Renal cortical epithelial cell (primary cell): ENCODE measurements around the gene SMNDC1. TPM values are rescaled to one million over a fixed set of nuclear protein-coding genes. Genes with fewer than 3 reads are reported as not detected.
"Not testable (repeated sequence)": the region's sequence is repeated elsewhere in the genome, so short reads cannot be mapped to it uniquely, and the experiment has no call there.

Experiments
- DNase-seq: peaks from one replicate; pipeline ENCODE4 v3.0.0-alpha.2; 2011; ENCODE audit warnings: low read depth
- total RNA-seq: library from RNA; depleted of rRNA; stranded (reverse); fragments of >200 nt; gene quantifications from 2 replicates; pipeline ENCODE4 v1.2.3, GENCODE V29; 2014

Gene SMNDC1
- total RNA-seq, result 9.7 and 19.8 TPM in 2 replicates

- DNase-seq, result peak; percentile 96
Observed at GRCh38 chr10:110304780-110305421, at the start of gene SMNDC1. Gene SMNDC1, minus strand, starts transcription at chr10:110304920. Its CDS starts 1,333 bp downstream, at chr10:110303587.

DNA sequence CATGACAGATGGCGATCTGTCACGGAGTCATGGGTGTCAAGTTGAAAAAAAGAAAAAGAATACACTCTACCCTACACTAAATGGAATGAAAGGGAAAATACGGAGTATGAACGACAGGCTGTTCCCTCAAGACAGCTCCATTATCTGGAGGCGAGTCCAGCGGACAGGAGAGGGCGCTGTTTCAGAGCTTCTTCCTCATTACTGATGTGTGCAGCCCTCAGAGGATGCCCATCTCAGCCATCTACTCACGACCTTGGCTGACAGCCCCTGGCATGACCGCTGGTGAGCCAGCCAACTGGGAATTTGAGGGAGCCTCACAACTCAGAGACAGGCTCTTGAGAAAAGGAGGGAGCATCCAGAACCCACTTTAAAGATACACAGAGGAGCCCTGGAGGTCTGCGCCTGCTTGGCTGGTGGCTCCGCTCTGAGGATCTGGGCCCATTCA lies 49.6 kb upstream of the SMNDC1 start:
- peak; percentile 81 for DNase-seq

- DNase-seq, result peak; percentile 82
Observed at GRCh38 chr10:110353244-110354119, 48.8 kb upstream of the SMNDC1 start.

- no peak for DNase-seq
Observed at GRCh38 chr10:110352930-110353243, 48.2 kb upstream of the SMNDC1 start.

DNA sequence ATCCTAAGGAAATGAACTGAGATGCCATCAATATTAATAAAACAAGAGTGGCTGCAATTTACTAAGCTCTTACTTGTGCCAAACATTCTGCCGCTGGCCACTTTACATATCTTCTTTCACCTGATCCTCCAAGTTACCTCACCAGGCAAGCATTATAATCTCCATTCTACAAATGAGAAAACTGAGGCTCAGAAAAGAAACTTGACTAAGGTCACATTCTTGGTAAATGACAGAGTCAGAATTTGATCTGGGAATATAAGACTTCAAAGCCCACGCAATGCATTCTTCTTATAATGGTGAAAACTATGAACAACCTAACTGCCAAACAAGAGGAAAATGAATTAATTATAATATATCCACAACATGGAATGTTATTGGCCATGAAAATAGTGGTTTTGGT lies 46.1 kb upstream of the SMNDC1 start:
- no peak for DNase-seq

- DNase-seq, result no peak
Observed at GRCh38 chr10:110349831-110350230, 45.1 kb upstream of the SMNDC1 start.

DNA sequence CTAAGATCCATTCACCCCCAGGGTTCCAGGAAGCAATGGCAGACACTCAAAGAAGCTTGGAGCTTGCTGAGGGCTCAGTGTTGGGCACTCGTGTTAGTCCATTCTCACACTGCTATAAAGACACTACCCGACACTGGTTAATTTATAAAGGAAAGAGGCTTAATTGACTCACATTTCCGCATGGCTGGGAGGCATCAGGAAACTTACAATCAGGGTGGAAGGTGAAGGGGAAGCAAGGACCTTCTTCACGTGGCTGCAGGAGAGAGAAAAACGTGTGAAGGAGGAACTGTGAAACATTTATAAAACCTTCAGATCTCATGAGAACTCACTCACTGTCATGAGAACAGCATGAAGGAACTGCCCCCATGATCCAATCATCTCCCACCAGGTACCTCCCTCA lies 44.7 kb upstream of the SMNDC1 start:
- peak; percentile 42 for DNase-seq

- DNase-seq, result no peak
Observed at GRCh38 chr10:110348336-110348735, 43.6 kb upstream of the SMNDC1 start.

- no peak for DNase-seq
Observed at GRCh38 chr10:110346914-110347313, 42.2 kb upstream of the SMNDC1 start.

DNA sequence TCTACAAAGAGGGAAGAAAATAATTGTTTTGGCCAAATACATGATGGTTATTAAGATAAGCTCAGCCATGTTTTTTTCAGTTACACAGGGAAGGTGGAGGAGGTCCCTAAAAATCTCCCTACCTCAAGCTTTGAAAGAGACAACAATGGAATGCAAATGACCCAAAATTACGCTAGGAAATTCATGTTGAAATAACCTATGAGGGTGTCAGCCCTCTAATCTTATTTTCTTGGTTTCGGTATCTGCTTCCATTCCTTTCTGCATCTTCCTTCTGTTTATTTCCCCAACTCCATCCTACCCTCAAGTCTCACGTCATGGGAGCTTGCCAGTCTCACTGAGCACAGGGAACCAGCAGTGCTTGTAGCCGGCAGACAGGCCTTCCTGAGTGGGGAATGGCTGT lies 40.6 kb upstream of the SMNDC1 start:
- no peak for DNase-seq

- DNase-seq, result no peak
Observed at GRCh38 chr10:110344622-110345021, 39.9 kb upstream of the SMNDC1 start.

- no peak for DNase-seq
Observed at GRCh38 chr10:110343947-110344346, 39.2 kb upstream of the SMNDC1 start.

- DNase-seq, result no peak
Observed at GRCh38 chr10:110340816-110341215, 36.1 kb upstream of the SMNDC1 start.

GRCh38 chr10:110340122-110340521 lies 35.4 kb upstream of the SMNDC1 start:
- no peak for DNase-seq

- no peak for DNase-seq
Observed at GRCh38 chr10:110337906-110338305, 33.2 kb upstream of the SMNDC1 start.

DNA sequence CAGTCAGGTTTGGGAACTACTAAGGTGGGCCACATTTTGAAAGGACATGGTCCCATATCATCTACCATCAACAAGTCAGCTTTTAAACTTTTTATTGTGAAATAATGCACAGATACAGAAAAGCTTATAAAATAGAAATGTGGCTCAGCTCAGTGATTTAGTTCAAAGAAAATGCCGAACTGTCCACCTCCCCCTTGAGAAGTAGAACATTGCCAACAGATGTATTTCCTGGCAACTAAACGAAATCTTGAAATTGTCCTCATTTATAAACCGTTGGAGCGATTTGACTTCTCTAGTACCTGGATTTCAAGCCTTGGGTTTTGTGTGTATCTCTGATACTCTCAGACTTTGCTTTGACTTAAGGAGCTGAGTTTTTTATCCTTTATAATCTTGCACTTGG lies 32.7 kb upstream of the SMNDC1 start:
- no peak for DNase-seq

DNA sequence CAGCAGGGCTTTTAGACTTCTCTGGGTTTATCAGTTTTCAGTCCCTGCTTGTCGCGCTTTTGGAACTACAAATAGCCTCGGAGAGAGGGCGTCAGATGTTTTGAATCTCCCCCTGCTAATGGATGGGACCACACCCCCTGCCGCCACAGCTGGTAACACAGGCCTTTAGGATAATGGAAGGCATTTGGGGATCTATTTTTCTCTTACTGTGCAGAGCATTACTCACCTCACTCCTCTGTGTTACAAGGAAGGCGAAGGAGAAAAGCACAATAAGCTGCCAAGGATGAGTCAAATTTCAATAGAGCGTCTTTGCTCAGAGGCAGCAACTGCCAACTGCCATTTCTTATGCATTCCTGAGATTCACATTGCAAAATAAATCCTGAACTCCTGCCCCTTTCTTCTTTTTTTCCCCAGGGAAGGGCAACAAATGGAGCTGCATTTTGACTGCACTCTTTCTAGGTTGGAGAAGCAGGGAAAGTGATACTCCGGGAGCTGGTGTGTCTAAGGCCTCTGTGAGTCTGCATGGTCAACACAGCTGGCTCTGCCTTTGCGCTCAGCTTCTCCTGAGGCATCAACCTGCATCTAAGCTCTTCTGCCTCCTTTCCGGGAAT lies 31.5 kb upstream of the SMNDC1 start:
- DNase-seq, result peak; percentile 97

DNA sequence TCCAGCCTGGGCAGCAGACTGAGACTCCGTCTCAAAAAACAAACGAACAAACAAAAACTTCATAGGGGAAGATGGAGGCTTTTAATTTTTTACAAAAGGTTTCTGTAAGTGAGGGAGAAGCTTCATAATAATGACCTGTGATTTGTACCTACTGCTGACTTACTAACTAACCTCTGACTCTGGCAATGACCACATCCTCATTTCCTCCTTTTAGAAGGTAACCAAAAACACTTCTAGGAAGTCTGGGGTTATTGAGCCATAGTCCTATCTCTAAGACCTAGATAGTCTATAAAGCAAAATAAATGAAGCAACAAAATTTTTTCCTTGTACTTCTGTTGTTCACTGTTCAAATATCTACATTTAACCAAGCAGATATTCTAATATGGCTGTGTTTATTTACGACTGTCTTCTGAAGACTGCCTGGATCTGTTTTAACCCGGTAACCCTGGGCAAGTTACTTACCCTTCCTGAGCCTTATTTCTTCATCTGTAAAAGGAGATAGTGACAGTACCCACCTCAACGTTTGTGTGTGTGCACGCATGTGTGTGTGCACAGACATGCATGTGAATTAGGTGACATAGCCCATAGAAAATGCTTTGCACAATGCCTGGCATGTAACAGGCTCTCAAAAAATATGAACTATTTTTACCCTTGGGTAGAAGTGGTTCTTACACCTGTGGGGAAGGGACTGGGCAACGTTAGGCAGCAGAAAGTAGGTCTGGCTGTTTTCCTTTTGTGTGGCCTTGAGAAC lies 30.8 kb upstream of the SMNDC1 start:
- no peak for DNase-seq

DNA sequence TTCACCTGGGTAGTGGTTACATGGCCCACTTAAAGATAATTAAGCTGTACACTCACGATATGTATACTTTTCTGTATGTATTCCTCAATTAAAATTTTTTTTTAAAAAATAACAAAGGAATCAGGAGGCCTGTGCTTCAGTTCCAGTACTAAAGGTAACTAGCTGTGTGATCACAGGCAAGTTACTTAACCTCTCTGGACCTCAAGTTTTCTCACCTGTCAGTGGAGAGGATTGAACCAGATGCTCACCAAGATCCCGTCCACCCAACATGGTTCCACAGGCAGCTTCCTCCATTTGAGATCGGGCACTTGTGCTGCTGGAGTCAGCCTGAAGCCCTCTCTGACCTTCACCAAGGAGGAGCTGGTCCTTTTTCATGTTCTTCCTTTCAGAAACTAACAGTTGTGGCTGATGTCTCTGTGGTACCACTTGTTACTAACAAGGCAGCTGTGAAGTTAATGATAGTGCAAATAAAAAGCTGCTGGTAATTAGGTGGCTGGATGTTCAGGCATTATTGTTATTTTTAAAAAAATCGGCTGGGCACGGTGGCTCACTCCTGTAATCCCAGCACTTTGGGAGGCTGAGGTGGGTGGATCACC lies 29.4 kb upstream of the SMNDC1 start:
- DNase-seq, result no peak

GRCh38 chr10:110331226-110331795 lies 26.6 kb upstream of the SMNDC1 start:
- not testable (repeated sequence) for DNase-seq

DNA sequence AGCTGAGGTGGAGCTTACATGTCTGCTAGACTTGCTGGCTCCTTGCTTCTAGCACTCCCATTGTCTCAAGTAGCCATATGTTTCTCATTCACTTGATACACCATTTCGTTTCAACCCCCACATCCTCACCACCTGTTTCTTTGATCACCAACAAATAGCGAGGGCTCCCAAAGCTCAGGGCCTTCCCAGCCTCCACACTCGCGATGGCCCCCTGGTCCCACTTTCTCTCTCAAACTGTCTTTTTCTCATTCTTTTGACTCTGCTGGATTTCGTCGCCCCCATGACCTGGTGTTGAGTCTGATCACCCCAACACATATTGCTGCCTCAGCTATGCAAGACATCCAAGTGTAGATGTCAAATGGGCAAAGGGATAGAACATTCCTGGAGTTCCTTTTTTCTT lies 26.0 kb upstream of the SMNDC1 start:
- no peak for DNase-seq
